HepG2 (cell line): ENCODE data around the gene SLC29A2. TPM values are rescaled to one million over a fixed set of nuclear protein-coding genes. Genes with fewer than 3 reads are reported as not detected.

ENCODE experiments used
- ELF3 ChIP-seq: IDR thresholded peaks from 2 replicates; pipeline ENCODE4 v1.6.1; 2016; ENCODE audit warnings: missing genetic modification reagents, missing compliant biosample characterization
- GTF3A ChIP-seq: sonication (generic); formaldehyde crosslinking; conservative IDR thresholded peaks from 2 replicates; pipeline ENCODE4 v1.4.0; 2020; ENCODE audit warnings: mild to moderate bottlenecking, missing genetic modification reagents
- HES4 ChIP-seq: sonication (generic); formaldehyde crosslinking; IDR thresholded peaks from 2 replicates; pipeline ENCODE4 v1.9.0; 2021; ENCODE audit warnings: mild to moderate bottlenecking, missing genetic modification reagents, borderline replicate concordance
- PRMT3 ChIP-seq: sonication (generic); formaldehyde crosslinking; IDR thresholded peaks from 2 replicates; pipeline ENCODE4 v1.8.1; 2022; ENCODE audit warnings: low read depth, mild to moderate bottlenecking, moderate library complexity, missing genetic modification reagents, borderline replicate concordance
- SNAPC2 ChIP-seq: sonication (generic); formaldehyde crosslinking; IDR thresholded peaks from 2 replicates; pipeline ENCODE4 v1.8.1; 2022; ENCODE audit warnings: mild to moderate bottlenecking, missing genetic modification reagents
- ZNF20 ChIP-seq: sonication (generic); formaldehyde crosslinking; IDR thresholded peaks from 2 replicates; pipeline ENCODE4 v1.4.0; 2020; ENCODE audit warnings: mild to moderate bottlenecking, moderate library complexity, missing genetic modification reagents
- ZNF598 ChIP-seq: sonication (generic); formaldehyde crosslinking; IDR thresholded peaks from 2 replicates; pipeline ENCODE4 v1.5.1; 2020; ENCODE audit warnings: mild to moderate bottlenecking, missing genetic modification reagents, borderline replicate concordance
- ZNF709 ChIP-seq: sonication (generic); formaldehyde crosslinking; IDR thresholded peaks from 2 replicates; pipeline ENCODE4 v1.5.0; 2020; ENCODE audit warnings: mild to moderate bottlenecking, missing genetic modification reagents
- polyA plus RNA-seq, 8 experiments: library from polyadenylated mRNA; depleted of rRNA in 3 of 8; stranded (reverse) in 7 of 8; unstranded in 1 of 8; fragments of >200 nt; fragmentation: Illumina TruSeq in 4 of 8; extraction: Trizol in 4 of 8; gene quantifications; 2 replicates each; pipeline versions ENCODE4 v1.2.1 to v1.2.3, GENCODE V29; 2011 to 2016; ENCODE audit warnings: low read depth in 4 of 8, missing spikeins in 1 of 8, mixed read lengths in 1 of 8; ENCODE audit not compliant: insufficient read depth in 1 of 8
- total RNA-seq, 5 experiments: library from RNA; depleted of rRNA; stranded (reverse); fragments of >200 nt; fragmentation: Illumina TruSeq; extraction: Trizol; gene quantifications; 2 replicates each; pipeline ENCODE4 v1.2.3, GENCODE V29; 2016; ENCODE audit warnings: low read depth in 1 of 5
- TF ChIP-seq, protein P1 (sequence below): sonication (generic); formaldehyde crosslinking; IDR thresholded peaks from 2 replicates; pipeline ENCODE4 v1.4.0; 2020; ENCODE audit warnings: missing genetic modification reagents, borderline replicate concordance
- TF ChIP-seq, protein P2 (sequence below): sonication (generic); formaldehyde crosslinking; IDR thresholded peaks from 2 replicates; pipeline ENCODE4 v1.5.0; 2020; ENCODE audit warnings: missing genetic modification reagents
- TF ChIP-seq, protein P3 (sequence below): sonication (generic); formaldehyde crosslinking; IDR thresholded peaks from one replicate; pipeline ENCODE4 v1.5.1; 2020; ENCODE audit warnings: mild to moderate bottlenecking, missing genetic modification reagents; ENCODE audit errors: not compliant biosample characterization

Gene SLC29A2
- total and polyA plus RNA-seq, 2 of the 13 experiments (the other 11 are each of a cell fraction or from before 2014, with no cell fraction given) = 0.63 to 0.66 TPM

DNA sequence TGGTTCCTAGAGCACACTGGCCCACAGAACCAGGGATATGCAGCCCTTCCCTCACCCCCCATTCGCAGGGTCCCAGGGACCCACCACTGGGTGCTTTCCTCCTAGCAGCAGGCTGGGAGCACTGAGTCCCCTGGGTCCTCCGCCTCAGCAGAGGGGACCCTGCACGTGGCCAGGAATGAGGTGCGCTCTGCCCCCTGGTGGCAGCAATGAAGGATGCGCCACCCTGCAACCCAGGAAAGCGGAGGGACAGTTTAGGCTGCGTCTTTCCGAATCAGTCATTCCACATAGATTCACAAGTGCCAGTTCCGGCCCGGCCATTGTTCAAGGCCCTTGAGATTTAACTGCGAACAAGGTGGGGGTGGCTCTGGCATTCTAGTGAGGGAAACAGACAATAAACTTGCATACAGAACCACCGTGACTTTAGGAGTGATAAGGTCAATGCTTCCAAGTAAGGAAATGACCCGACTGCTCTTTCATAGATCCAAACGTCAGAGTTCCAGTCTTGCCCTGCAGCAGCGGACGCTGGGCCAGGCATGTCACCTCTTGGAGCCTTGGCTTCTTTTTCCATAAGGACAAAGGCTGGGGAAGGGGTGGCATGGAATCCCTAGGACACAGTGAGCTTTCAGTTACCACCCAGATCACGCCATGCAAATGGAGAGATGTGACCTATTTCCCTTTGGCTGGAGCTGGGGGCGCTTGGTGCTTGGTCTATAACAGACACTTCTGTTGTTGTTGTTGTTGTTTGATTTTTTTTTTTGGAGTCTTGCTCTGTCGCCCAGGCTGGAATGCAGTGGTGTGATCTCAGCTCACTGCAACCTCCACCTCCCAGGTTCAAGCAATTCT is 43.0 kb downstream of the SLC29A2 start (continued):
- TF ChIP-seq, protein P1, sequence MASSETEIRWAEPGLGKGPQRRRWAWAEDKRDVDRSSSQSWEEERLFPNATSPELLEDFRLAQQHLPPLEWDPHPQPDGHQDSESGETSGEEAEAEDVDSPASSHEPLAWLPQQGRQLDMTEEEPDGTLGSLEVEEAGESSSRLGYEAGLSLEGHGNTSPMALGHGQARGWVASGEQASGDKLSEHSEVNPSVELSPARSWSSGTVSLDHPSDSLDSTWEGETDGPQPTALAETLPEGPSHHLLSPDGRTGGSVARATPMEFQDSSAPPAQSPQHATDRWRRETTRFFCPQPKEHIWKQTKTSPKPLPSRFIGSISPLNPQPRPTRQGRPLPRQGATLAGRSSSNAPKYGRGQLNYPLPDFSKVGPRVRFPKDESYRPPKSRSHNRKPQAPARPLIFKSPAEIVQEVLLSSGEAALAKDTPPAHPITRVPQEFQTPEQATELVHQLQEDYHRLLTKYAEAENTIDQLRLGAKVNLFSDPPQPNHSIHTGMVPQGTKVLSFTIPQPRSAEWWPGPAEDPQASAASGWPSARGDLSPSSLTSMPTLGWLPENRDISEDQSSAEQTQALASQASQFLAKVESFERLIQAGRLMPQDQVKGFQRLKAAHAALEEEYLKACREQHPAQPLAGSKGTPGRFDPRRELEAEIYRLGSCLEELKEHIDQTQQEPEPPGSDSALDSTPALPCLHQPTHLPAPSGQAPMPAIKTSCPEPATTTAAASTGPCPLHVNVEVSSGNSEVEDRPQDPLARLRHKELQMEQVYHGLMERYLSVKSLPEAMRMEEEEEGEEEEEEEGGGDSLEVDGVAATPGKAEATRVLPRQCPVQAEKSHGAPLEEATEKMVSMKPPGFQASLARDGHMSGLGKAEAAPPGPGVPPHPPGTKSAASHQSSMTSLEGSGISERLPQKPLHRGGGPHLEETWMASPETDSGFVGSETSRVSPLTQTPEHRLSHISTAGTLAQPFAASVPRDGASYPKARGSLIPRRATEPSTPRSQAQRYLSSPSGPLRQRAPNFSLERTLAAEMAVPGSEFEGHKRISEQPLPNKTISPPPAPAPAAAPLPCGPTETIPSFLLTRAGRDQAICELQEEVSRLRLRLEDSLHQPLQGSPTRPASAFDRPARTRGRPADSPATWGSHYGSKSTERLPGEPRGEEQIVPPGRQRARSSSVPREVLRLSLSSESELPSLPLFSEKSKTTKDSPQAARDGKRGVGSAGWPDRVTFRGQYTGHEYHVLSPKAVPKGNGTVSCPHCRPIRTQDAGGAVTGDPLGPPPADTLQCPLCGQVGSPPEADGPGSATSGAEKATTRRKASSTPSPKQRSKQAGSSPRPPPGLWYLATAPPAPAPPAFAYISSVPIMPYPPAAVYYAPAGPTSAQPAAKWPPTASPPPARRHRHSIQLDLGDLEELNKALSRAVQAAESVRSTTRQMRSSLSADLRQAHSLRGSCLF (CRISPR knock-in tag) = no peak
- TF ChIP-seq GTF3A (CRISPR knock-in tag) (no peak), ZNF598 (CRISPR knock-in tag) (no peak), ZNF709 (no peak; the same call in 1 of the 2 replicates), HES4 (CRISPR knock-in tag) (peak; percentile 21; the same call in 1 of the 2 replicates), PRMT3 (CRISPR knock-in tag) (peak; percentile 60; the same call in 1 of the 2 replicates), ELF3 (CRISPR knock-in tag) (peak; percentile 84), ZNF20 (CRISPR knock-in tag) (no peak), SNAPC2 (CRISPR knock-in tag) (no peak)
- TF ChIP-seq, protein P2, sequence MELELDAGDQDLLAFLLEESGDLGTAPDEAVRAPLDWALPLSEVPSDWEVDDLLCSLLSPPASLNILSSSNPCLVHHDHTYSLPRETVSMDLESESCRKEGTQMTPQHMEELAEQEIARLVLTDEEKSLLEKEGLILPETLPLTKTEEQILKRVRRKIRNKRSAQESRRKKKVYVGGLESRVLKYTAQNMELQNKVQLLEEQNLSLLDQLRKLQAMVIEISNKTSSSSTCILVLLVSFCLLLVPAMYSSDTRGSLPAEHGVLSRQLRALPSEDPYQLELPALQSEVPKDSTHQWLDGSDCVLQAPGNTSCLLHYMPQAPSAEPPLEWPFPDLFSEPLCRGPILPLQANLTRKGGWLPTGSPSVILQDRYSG (CRISPR knock-in tag) = no peak
- TF ChIP-seq, protein P3, sequence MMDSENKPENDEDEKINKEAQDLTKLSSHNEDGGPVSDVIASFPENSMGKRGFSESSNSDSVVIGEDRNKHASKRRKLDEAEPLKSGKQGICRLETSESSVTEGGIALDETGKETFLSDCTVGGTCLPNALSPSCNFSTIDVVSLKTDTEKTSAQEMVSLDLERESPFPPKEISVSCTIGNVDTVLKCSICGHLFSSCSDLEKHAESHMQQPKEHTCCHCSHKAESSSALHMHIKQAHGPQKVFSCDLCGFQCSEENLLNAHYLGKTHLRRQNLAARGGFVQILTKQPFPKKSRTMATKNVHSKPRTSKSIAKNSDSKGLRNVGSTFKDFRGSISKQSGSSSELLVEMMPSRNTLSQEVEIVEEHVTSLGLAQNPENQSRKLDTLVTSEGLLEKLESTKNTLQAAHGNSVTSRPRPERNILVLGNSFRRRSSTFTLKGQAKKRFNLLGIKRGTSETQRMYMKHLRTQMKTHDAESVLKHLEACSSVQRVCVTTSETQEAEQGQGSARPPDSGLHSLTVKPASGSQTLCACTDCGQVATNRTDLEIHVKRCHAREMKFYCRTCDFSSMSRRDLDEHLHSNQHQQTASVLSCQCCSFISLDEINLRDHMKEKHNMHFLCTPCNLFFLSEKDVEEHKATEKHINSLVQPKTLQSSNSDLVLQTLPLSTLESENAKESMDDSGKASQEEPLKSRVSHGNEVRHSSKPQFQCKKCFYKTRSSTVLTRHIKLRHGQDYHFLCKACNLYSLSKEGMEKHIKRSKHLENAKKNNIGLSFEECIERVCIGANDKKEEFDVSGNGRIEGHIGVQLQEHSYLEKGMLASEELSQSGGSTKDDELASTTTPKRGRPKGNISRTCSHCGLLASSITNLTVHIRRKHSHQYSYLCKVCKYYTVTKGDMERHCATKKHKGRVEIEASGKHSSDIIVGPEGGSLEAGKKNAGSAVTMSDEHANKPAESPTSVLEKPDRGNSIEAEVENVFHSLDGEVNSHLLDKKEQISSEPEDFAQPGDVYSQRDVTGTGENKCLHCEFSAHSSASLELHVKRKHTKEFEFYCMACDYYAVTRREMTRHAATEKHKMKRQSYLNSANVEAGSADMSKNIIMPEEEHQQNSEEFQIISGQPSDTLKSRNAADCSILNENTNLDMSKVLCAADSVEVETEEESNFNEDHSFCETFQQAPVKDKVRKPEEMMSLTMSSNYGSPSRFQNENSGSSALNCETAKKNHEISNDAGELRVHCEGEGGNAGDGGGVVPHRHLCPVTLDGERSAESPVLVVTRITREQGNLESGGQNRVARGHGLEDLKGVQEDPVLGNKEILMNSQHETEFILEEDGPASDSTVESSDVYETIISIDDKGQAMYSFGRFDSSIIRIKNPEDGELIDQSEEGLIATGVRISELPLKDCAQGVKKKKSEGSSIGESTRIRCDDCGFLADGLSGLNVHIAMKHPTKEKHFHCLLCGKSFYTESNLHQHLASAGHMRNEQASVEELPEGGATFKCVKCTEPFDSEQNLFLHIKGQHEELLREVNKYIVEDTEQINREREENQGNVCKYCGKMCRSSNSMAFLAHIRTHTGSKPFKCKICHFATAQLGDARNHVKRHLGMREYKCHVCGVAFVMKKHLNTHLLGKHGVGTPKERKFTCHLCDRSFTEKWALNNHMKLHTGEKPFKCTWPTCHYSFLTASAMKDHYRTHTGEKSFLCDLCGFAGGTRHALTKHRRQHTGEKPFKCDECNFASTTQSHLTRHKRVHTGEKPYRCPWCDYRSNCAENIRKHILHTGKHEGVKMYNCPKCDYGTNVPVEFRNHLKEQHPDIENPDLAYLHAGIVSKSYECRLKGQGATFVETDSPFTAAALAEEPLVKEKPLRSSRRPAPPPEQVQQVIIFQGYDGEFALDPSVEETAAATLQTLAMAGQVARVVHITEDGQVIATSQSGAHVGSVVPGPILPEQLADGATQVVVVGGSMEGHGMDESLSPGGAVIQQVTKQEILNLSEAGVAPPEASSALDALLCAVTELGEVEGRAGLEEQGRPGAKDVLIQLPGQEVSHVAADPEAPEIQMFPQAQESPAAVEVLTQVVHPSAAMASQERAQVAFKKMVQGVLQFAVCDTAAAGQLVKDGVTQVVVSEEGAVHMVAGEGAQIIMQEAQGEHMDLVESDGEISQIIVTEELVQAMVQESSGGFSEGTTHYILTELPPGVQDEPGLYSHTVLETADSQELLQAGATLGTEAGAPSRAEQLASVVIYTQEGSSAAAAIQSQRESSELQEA (CRISPR knock-in tag) = no peak
